ENCODE measurements around the gene AP2A1.

AP2A1 gene

DNA sequence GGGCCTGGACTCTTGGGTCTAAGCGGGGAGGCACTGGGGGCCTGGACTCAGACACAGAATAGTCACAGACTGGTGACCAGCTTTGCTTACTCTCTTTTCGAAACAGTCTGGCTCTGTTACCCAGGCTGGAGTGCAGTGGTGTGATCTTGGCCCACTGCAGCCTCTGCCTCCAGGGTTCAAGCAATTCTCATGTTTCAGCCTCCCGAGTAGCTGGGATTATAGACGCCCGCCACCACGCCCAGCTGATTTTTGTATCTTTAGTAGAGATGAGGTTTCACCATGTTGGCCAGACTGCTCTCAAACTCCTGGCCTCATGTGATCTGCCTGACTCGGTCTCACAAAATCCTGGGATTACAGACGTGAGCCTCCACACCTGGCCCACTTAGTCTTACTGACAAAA, 62.4 kb downstream of the AP2A1 start:
- DNase-seq (ENCODE audit: low read depth) = no peak
- TF ChIP-seq, protein P1, sequence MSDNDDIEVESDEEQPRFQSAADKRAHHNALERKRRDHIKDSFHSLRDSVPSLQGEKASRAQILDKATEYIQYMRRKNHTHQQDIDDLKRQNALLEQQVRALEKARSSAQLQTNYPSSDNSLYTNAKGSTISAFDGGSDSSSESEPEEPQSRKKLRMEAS (IDR thresholded peaks at IDR 0.05; ENCODE audit: low read depth, low read length) = no peak
- TF ChIP-seq POLR2A (IDR thresholded peaks at IDR 0.05; ENCODE audit: extremely low read depth, insufficient read length) (no peak), MYC (IDR thresholded peaks at IDR 0.05; ENCODE audit: low read depth, low read length) (no peak)
- TF ChIP-seq, protein P2, sequence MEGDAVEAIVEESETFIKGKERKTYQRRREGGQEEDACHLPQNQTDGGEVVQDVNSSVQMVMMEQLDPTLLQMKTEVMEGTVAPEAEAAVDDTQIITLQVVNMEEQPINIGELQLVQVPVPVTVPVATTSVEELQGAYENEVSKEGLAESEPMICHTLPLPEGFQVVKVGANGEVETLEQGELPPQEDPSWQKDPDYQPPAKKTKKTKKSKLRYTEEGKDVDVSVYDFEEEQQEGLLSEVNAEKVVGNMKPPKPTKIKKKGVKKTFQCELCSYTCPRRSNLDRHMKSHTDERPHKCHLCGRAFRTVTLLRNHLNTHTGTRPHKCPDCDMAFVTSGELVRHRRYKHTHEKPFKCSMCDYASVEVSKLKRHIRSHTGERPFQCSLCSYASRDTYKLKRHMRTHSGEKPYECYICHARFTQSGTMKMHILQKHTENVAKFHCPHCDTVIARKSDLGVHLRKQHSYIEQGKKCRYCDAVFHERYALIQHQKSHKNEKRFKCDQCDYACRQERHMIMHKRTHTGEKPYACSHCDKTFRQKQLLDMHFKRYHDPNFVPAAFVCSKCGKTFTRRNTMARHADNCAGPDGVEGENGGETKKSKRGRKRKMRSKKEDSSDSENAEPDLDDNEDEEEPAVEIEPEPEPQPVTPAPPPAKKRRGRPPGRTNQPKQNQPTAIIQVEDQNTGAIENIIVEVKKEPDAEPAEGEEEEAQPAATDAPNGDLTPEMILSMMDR (IDR thresholded peaks at IDR 0.05; ENCODE audit: low read depth, low read length) = no peak
- H3K4me3 ChIP-seq (ENCODE audit: low read depth, low read length) = no peak overlapping the region

DNA sequence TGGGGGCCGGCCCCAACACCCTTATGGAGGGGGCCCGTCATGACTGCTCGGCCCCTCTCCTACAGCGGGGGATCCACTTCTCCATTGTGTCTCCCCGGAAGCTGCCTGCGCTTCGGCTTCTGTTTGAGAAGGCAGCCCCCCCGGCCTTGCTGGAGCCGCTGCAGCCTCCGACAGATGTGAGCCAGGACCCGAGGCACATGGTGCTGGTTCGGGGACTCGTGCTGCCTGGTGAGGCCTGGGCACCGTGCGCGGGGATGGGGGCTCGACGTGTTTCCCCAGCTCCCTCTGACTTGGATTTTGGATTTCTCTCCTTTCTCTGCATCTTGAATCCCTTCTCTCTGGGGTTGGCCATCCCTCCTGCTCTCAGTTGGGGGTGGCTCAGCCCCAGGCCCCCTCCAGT, 62.9 kb downstream of the AP2A1 start:
- TF ChIP-seq POLR2A (IDR thresholded peaks at IDR 0.05; ENCODE audit: extremely low read depth, insufficient read length) (no peak), MYC (IDR thresholded peaks at IDR 0.05; ENCODE audit: low read depth, low read length) (no peak)
- TF ChIP-seq, protein P2 (IDR thresholded peaks at IDR 0.05; ENCODE audit: low read depth, low read length) = no peak
- TF ChIP-seq, protein P1 (IDR thresholded peaks at IDR 0.05; ENCODE audit: low read depth, low read length) = no peak
- DNase-seq (ENCODE audit: low read depth) = no peak
- no peak overlapping the region for H3K4me3 ChIP-seq (ENCODE audit: low read depth, low read length)

DNA sequence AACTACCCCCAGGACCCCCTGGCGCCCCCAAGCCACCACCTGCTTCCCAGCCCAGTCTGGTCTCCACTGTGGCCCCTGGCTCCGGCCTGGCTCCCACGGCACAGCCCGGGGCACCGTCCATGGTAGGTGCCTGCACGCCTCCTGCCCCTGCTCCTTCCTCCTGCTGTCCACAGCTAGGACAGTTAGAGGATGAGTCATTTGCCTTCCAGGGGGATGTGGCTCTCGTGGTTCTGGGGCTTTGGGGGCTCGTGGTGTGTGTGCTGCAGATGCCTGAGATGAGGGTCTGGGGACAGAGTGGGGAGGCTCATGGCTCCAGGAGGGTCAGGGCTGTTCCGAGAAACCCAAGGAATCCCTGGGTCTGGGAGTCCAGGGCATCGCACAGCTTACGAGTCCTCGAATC, 64.0 kb downstream of the AP2A1 start:
- DNase-seq (ENCODE audit: low read depth) = peak; percentile 77
- peak overlapping the region; percentile 25 for H3K4me3 ChIP-seq (ENCODE audit: low read depth, low read length)
- TF ChIP-seq POLR2A (IDR thresholded peaks at IDR 0.05; ENCODE audit: extremely low read depth, insufficient read length) (no peak), MYC (IDR thresholded peaks at IDR 0.05; ENCODE audit: low read depth, low read length) (no peak)
- TF ChIP-seq, protein P1 (IDR thresholded peaks at IDR 0.05; ENCODE audit: low read depth, low read length) = 0 out of 2 replicates have a peak, but pooled peaks have one; percentile 31
- TF ChIP-seq, protein P2 (IDR thresholded peaks at IDR 0.05; ENCODE audit: low read depth, low read length) = no peak

DNA sequence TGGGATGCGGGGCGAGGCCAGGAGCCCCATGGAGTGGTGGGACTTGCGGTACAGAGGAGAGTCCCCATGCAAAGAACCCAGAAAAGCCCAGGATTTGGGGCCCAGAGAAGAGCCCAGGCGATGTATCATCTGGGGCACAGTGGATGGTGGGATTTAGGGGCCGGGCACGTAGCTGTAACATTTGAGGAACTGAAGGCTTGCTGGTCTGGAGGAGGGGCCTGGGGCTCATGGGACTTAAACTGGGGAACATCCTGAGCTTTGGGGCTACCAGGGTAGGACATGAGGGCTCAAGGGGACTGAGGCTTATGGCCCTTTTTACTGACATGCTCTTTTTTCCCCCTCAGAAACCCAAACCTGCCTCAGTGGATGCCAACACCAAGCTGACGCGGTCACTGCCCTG, 64.8 kb downstream of the AP2A1 start:
- TF ChIP-seq POLR2A (IDR thresholded peaks at IDR 0.05; ENCODE audit: extremely low read depth, insufficient read length) = no peak
- TF ChIP-seq, protein P1 (IDR thresholded peaks at IDR 0.05; ENCODE audit: low read depth, low read length) = no peak; the same call in 1 of the 2 replicates
- TF ChIP-seq, protein P2 (IDR thresholded peaks at IDR 0.05; ENCODE audit: low read depth, low read length) = no peak
- no peak for TF ChIP-seq MYC (IDR thresholded peaks at IDR 0.05; ENCODE audit: low read depth, low read length)
- peak; percentile 85 for DNase-seq (ENCODE audit: low read depth)
- peak overlapping the region; percentile 52 for H3K4me3 ChIP-seq (ENCODE audit: low read depth, low read length)

DNA sequence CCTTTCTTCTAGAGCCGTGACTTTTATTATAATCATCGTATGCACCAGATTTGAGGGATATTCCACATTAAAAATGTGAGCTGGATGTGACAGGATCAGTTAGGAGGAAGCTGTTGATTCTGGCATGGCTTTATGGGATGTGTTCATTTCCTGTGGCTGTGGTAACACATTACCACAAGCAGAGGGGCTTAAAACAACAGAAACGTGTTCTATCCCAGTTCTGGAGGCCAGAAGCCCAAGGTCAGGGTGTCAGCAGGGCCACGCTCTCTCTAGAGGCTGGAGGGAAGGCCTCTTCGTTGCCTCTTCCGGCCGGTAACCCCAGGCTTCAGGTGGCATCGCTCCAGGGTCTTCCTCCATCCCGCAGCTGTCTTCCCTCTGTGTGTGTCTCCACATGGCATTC, 65.8 kb downstream of the AP2A1 start:
- peak; percentile 93 for DNase-seq (ENCODE audit: low read depth)
- TF ChIP-seq POLR2A (IDR thresholded peaks at IDR 0.05; ENCODE audit: extremely low read depth, insufficient read length) (no peak), MYC (IDR thresholded peaks at IDR 0.05; ENCODE audit: low read depth, low read length) (peak; percentile 93)
- TF ChIP-seq, protein P2 (IDR thresholded peaks at IDR 0.05; ENCODE audit: low read depth, low read length) = no peak
- TF ChIP-seq, protein P1 (IDR thresholded peaks at IDR 0.05; ENCODE audit: low read depth, low read length) = peak; percentile 88
- H3K4me3 ChIP-seq (ENCODE audit: low read depth, low read length) = peak overlapping the region; percentile 52

All from NB4 (cell line).